B cell (primary cell): ENCODE measurements around the gene CNTN2. TPM values are rescaled to one million over a fixed set of nuclear protein-coding genes. Genes with fewer than 3 reads are reported as not detected.

Source experiments
- ATAC-seq: fragments of 200-7000 bp; cut with Tn5 transposase; one replicate; pipeline ENCODE4 v1.10.0; 2021; ENCODE audit warnings: low read depth, mild to moderate bottlenecking, moderate number of reproducible peaks, moderate library complexity
- CTCF ChIA-PET: fragments of 350-600 bp; sonication (Branson Sonifier 250); formaldehyde crosslinking; loops from one replicate; lab custom pipeline; 2021; ENCODE audit warnings: antibody characterized with exemption, inconsistent platforms; lab: Charles Lee
- POLR2A ChIA-PET: fragments of 350-600 bp; sonication (Branson Sonifier 250); formaldehyde crosslinking; loops from one replicate; lab custom pipeline; 2021; ENCODE audit warnings: antibody characterized with exemption; lab: Charles Lee
- DNase-seq: peaks from one replicate; pipeline ENCODE4 v3.0.0; 2013
- H2AFZ ChIP-seq: 2 replicates; pipeline ENCODE4 v1.6.1; 2012; ENCODE audit warnings: mild to moderate bottlenecking, low read depth, low read length; ENCODE audit not compliant: insufficient read depth, poor library complexity, severe bottlenecking
- H3K27ac ChIP-seq, 2 donors: 1 replicate in 1 of 2; 2 replicates in 1 of 2; pipeline ENCODE4 v1.5.1; 2012 to 2013; ENCODE audit warnings: low read length in 2 of 2, mild to moderate bottlenecking in 2 of 2, moderate library complexity in 1 of 2
- H3K27me3 ChIP-seq, 4 experiments: fragments of 200-600 bp in 1 of 4; sonication (generic) in 1 of 4; replicated peaks in 1 of 4; 1 replicate in 2 of 4; 2 replicates in 2 of 4; pipeline versions ENCODE4 v1.6.1 to v1.7.0; 2013 to 2016; ENCODE audit warnings: low read length in 3 of 4, mild to moderate bottlenecking in 2 of 4, mixed read lengths in 1 of 4, moderate library complexity in 1 of 4; ENCODE audit not compliant: insufficient read depth in 4 of 4, control insufficient read depth in 3 of 4; ENCODE audit errors: control extremely low read depth in 1 of 4
- H3K36me3 ChIP-seq, 2 experiments: replicated peaks in 1 of 2; 1 replicate in 1 of 2; 2 replicates in 1 of 2; pipeline versions ENCODE4 v1.6.1 to v1.7.1; 2013; ENCODE audit warnings: low read length in 1 of 2; ENCODE audit not compliant: insufficient read depth in 2 of 2, control insufficient read depth in 1 of 2; ENCODE audit errors: control extremely low read depth in 1 of 2, extremely low read depth in 1 of 2
- H3K4me1 ChIP-seq, 2 donors: fragments of 200-600 bp in 1 of 2; sonication (generic) in 1 of 2; 1 replicate in 1 of 2; 2 replicates in 1 of 2; pipeline versions ENCODE4 v1.5.1 to v1.6.1; 2013 to 2017; ENCODE audit warnings: low read length in 2 of 2; ENCODE audit not compliant: control insufficient read depth in 2 of 2, insufficient read depth in 2 of 2
- H3K4me2 ChIP-seq: replicated peaks from 2 replicates; pipeline ENCODE3; 2012; ENCODE audit warnings: mild to moderate bottlenecking, low read depth, low read length; ENCODE audit not compliant: poor library complexity, severe bottlenecking
- H3K4me3 ChIP-seq, 5 experiments: fragments of 200-600 bp in 1 of 5; sonication (generic) in 1 of 5; 1 replicate in 3 of 5; 2 replicates in 2 of 5; pipeline versions ENCODE4 v1.5.1 to v1.7.0; 2011 to 2016; ENCODE audit warnings: low read length in 4 of 5, mild to moderate bottlenecking in 4 of 5, low read depth in 2 of 5, control low read depth in 1 of 5, moderate library complexity in 1 of 5; ENCODE audit not compliant: insufficient read depth in 1 of 5; ENCODE audit errors: control extremely low read depth in 1 of 5, extremely low read depth in 1 of 5
- H3K79me2 ChIP-seq: fragments of 200-600 bp; sonication (generic); one replicate; pipeline ENCODE4 v1.6.0; 2016; ENCODE audit warnings: low read length; ENCODE audit not compliant: control insufficient read depth, insufficient read depth
- H3K9ac ChIP-seq: fragments of 200-600 bp; sonication (generic); 2 replicates; pipeline ENCODE4 v1.6.1; 2017; ENCODE audit warnings: mild to moderate bottlenecking, low read length, moderate library complexity
- H3K9me3 ChIP-seq, 3 donors: one replicate each; pipeline versions ENCODE4 v1.6.1 to v1.7.1; 2013; ENCODE audit warnings: low read length in 2 of 3; ENCODE audit not compliant: control insufficient read depth in 2 of 3, insufficient read depth in 1 of 3; ENCODE audit errors: control extremely low read depth in 1 of 3
- H4K20me1 ChIP-seq: 2 replicates; pipeline ENCODE4 v1.6.0; 2012; ENCODE audit warnings: mild to moderate bottlenecking, low read length; ENCODE audit not compliant: insufficient read depth, control insufficient read depth, poor library complexity, severe bottlenecking
- H3K27ac Mint-ChIP-seq: one replicate; pipeline ENCODE4 v1.8.0; 2021; ENCODE audit warnings: mixed read lengths
- H3K27me3 Mint-ChIP-seq: one replicate; pipeline ENCODE4 v1.8.0; 2021; ENCODE audit warnings: mixed read lengths
- H3K4me1 Mint-ChIP-seq: one replicate; pipeline ENCODE4 v1.8.0; 2021; ENCODE audit warnings: mixed read lengths
- H3K4me3 Mint-ChIP-seq: one replicate; pipeline ENCODE4 v1.8.0; 2021; ENCODE audit warnings: mixed read lengths
- H3K9me3 Mint-ChIP-seq: one replicate; pipeline ENCODE4 v1.8.0; 2022; ENCODE audit warnings: mixed read lengths; ENCODE audit not compliant: insufficient read depth
- CTCF ChIP-seq: fragments of 200-600 bp; IDR thresholded peaks from one replicate; pipeline ENCODE4 v1.8.0; 2022; ENCODE audit warnings: antibody characterized with exemption, mild to moderate bottlenecking
- EZH2 ChIP-seq: IDR thresholded peaks from 2 replicates; pipeline ENCODE4 v1.6.1; 2012; ENCODE audit warnings: borderline replicate concordance, low read depth, mild to moderate bottlenecking, moderate library complexity, low read length; ENCODE audit not compliant: insufficient read depth, poor library complexity, severe bottlenecking
- WGBS: methylation state at CpG from one replicate; pipeline ENCODE4 v1.1.5; 2013; ENCODE audit warnings: missing lambda C conversion rate; ENCODE audit not compliant: insufficient coverage; 5-methylcytosine and 5-hydroxymethylcytosine counted together
- intact Hi-C: fragments of 100-400 bp; cut with micrococcal nuclease; formaldehyde crosslinking; loops from one replicate; pipeline ENCODE4 v1.10.0; 2022
- polyA plus RNA-seq: library from polyadenylated mRNA; depleted of rRNA; stranded (reverse); fragments of >200 nt; gene quantifications from 2 replicates; pipeline ENCODE4 v1.2.3, GENCODE V29; 2012
- total RNA-seq, 2 donors: library from RNA; stranded (reverse); fragments of 120-200 nt in 1 of 2; gene quantifications; 1 replicate in 1 of 2; 2 replicates in 1 of 2; pipeline versions ENCODE4 v1.2.3 to v1.2.4, GENCODE V29; 2013 to 2022

CNTN2 gene
- total and polyA plus RNA-seq, 2 donors (not counting 1 experiment from before 2014, with no cell fraction given) = not detected

- Mint-ChIP-seq H3K27ac (no peak overlapping the region), H3K4me3 (no peak overlapping the region), H3K9me3 (no peaks in the 10 kb centered on the region), H3K4me1 (no peaks in the 10 kb centered on the region), H3K27me3 (peaks cover 39% of the 10 kb centered on the region)
- TF ChIP-seq CTCF = no peak
- no peak for TF ChIP-seq EZH2
- POLR2A ChIA-PET = no interaction called here
- DNase-seq (no peak), ATAC-seq (no peak)
- no peak overlapping the region for H3K4me2 ChIP-seq
- no peak overlapping the region for H2AFZ ChIP-seq
- no peaks in the 10 kb centered on the region for H3K4me1 ChIP-seq
- H3K9ac ChIP-seq = no peak overlapping the region
- H3K27ac ChIP-seq = no peak overlapping the region
- peaks cover 0 to 2% (median 0%) of the 10 kb centered on the region in 4 experiments for H3K27me3 ChIP-seq
- H3K36me3 ChIP-seq = no peaks in the 10 kb centered on the region
- no peaks in the 10 kb centered on the region for H3K79me2 ChIP-seq
- no peaks in the 10 kb centered on the region for H3K9me3 ChIP-seq
- H4K20me1 ChIP-seq = no peaks in the 10 kb centered on the region
- 87% methylated on average over 5 of the region's 7 CpGs for WGBS
- intact Hi-C loops = no loop called here
- CTCF ChIA-PET = interaction anchor here (3.2 kb wide), 1 partner anchor 14 kb away, joined by 9 read pairs; no protein-coding TSS in a partner anchor
- H3K4me3 ChIP-seq = no peak overlapping the region
Measured at GRCh38 chr1:205002705-205003104, 40.3 kb upstream of the CNTN2 start.

- Histone ChIP-seq H3K79me2 (no peaks in the 10 kb centered on the region), H3K36me3 (no peaks in the 10 kb centered on the region), H3K4me2 (no peak overlapping the region), H3K4me1 (no peaks in the 10 kb centered on the region), H3K4me3 (no peak overlapping the region), H3K27ac (no peak overlapping the region), H3K27me3 (peaks cover 0 to 2% (median 0%) of the 10 kb centered on the region in 4 experiments), H3K9ac (no peak overlapping the region), H3K9me3 (no peaks in the 10 kb centered on the region), H4K20me1 (no peaks in the 10 kb centered on the region), H2AFZ (no peak overlapping the region)
- intact Hi-C loops = no loop called here
- no peak overlapping the region for H3K4me3 Mint-ChIP-seq
- no peaks in the 10 kb centered on the region for H3K4me1 Mint-ChIP-seq
- TF ChIP-seq CTCF (no peak), EZH2 (no peak)
- WGBS = 85% methylated on average over 10 of the region's 10 CpGs
- H3K27me3 Mint-ChIP-seq = peaks cover 39% of the 10 kb centered on the region
- ATAC-seq (no peak), DNase-seq (no peak)
- ChIA-PET POLR2A (no interaction called here), CTCF (interaction anchor here (3.2 kb wide), 1 partner anchor 15 kb away, joined by 9 read pairs; no protein-coding TSS in a partner anchor)
- no peaks in the 10 kb centered on the region for H3K9me3 Mint-ChIP-seq
- H3K27ac Mint-ChIP-seq = no peak overlapping the region
Measured at GRCh38 chr1:205003358-205004131, 39.5 kb upstream of the CNTN2 start.
